MM.1S (cell line): ENCODE measurements around the gene AUTS2.

Experiments
- CTCF ChIP-seq: fragments of 300-600 bp; sonication (generic); IDR thresholded peaks from 2 replicates; pipeline ENCODE4 v1.5.1; 2016; ENCODE audit warnings: antibody characterized with exemption, low read length, mixed read lengths
- EZH2 ChIP-seq: fragments of 300-600 bp; sonication (generic); optimal IDR thresholded peaks from 2 replicates; pipeline ENCODE3; 2017; ENCODE audit warnings: low read depth, mild to moderate bottlenecking, antibody characterized with exemption, low read length, mixed read lengths

GRCh38 chr7:70495033-70495376, 896.7 kb downstream of the AUTS2 start:
- no peak for TF ChIP-seq EZH2
- no peak for TF ChIP-seq CTCF
